Stimulated activated CD8-positive, alpha-beta memory T cell treated with anti-CD3 and anti-CD28 coated beads, Interleukin-7, amount 100 ng/mL, for 4 hours (primary cell): ENCODE results near the gene ZNF227.
"Not testable (repeated sequence)": the region's sequence is repeated elsewhere in the genome, so short reads cannot be mapped to it uniquely, and the experiment has no call there.

Source experiments
- DNase-seq, 2 donors: peaks; one replicate each; pipeline ENCODE4 v3.0.0-alpha.2; 2020; ENCODE audit warnings: low read depth in 2 of 2

The ZNF227 gene

GRCh38 chr19:44252332-44252731 lies 40.0 kb downstream of the ZNF227 start:
- DNase-seq, result not testable (repeated sequence)

GRCh38 chr19:44253392-44253791 lies 41.1 kb downstream of the ZNF227 start:
- DNase-seq, result not testable (repeated sequence)

GRCh38 chr19:44254496-44254895 lies 42.2 kb downstream of the ZNF227 start:
- DNase-seq, result no peak

GRCh38 chr19:44255705-44256411 lies 43.5 kb downstream of the ZNF227 start:
- DNase-seq, result no peak

- no peak for DNase-seq
Observed at GRCh38 chr19:44258136-44258535, 45.8 kb downstream of the ZNF227 start.

DNA sequence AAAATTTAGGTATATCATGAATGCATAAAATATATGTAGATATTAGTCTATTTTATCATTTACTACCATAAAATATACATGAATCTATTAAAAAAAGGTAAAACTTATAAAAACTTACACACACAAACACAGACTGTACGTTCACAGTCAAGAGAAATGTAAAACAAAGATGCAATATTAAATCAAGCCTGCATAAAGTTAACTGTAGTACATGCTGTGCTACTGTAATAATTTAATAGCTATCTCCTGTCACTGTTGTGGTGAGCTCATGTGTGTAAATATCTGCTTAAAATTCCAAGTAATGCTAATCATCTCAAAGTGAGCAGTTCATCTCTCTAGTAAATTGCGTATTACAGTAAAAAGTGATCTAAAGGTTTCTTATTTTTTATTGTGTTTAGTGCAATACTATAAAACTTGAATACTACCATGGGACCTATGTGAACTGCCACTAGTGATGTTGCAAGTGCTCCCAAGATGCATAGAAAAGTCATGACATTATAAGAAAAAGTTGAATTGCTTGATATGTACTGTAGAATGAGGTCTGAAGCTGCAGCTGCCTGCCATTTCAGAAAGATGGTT lies 46.6 kb downstream of the ZNF227 start:
- DNase-seq, result no peak

GRCh38 chr19:44260343-44260681 lies 48.0 kb downstream of the ZNF227 start:
- DNase-seq, result no peak

DNA sequence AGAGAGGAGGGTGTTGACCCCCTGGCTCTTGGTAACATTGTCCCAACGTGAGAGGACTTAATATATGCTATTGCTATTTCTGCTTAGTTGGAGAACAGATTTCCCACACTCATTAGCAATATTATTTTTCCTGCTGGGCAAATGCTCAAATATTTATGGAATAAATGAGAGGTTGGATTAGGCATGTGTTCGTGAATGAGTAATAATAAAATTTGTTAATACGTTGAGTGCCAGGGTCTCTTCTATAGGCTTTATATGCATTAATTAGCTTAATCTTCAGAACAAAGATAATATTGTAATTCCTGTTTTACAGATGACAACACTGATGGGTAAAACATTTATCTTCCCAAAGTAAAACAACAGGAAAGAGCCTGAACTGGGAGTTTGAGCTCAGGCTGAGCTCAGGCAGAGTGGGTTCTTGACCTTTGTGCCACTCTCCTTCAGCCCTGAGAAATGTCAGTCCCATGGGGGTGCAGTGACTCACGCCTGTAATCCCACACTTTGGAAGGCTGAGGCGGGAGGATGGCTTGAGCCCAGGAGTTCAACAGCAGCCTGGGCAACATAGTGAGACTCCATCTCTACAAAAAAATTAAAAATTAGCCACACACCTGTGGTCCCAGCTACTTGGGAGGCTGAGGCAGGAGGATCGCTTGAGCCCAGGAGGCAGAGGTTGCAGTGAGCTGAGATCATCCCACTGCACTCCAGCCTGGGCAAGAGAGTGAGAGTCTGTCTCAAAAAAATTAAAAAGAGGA lies 48.5 kb downstream of the ZNF227 start:
- DNase-seq, result no peak

- no peak for DNase-seq
Observed at GRCh38 chr19:44277331-44277730, 65.0 kb downstream of the ZNF227 start.

DNA sequence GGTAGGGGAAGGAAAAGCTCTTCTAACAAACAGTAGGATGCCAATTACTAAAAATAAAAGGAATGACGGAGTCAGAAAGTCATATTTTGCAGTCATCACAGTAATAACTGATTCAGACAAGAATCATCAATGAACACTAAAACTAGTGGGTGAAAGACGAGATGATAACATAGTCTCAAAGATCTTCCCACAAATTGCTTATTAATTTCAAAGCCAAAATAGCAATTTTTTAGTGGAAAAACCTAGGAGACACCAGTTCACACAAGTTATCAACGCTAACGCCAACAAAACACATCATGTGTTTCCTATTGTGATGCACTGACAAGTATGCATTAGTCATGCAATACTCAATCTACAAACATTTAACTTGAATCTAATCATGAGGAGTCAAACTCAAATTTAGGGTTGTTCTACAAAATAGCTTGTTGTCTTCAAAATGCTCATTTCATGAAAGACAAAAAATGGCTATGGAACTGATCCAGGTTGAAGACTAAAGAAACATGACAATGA lies 65.9 kb downstream of the ZNF227 start:
- DNase-seq, result no peak

GRCh38 chr19:44280916-44281315 lies 68.6 kb downstream of the ZNF227 start:
- no peak for DNase-seq

DNA sequence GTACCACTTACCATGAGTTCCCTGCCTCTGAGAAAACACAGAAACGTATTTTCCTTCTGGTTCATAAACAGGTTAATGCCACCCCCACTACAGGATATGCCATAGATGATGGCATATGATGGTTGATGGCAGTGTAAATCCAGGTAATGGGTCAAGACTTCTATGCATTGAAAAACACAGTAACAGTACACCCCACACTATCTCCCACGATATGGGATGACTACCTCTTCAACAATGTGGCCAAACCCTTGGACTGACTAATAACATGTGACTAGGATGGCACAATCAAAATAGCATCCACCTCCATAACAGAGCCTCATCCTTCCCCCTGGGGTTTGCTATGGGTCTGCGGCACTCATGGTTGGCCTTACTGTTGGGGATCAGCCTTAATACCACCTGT lies 70.5 kb downstream of the ZNF227 start:
- DNase-seq, result no peak

- no peak for DNase-seq
Observed at GRCh38 chr19:44284968-44285367, 72.6 kb downstream of the ZNF227 start.
